ENCODE data around the gene SSMEM1.
"Not testable (repeated sequence)": the region's sequence is repeated elsewhere in the genome, so short reads cannot be mapped to it uniquely, and the experiment has no call there.

- not testable (repeated sequence) for TF ChIP-seq CTCF, POLR2AphosphoS5, POLR2A (IDR thresholded peaks at IDR 0.05)
Observed at GRCh38 chr7:130243486-130243885, 35.8 kb downstream of the SSMEM1 start.

Data from prostate gland (tissue), 2 donors.